Smooth muscle cell of the brain vasculature (primary cell): ENCODE results near the gene PMEPA1.

Experiments
- DNase-seq: peaks from one replicate; pipeline ENCODE4 v3.0.0-alpha.2; 2012; ENCODE audit warnings: low read depth, low spot score

PMEPA1 gene

DNA sequence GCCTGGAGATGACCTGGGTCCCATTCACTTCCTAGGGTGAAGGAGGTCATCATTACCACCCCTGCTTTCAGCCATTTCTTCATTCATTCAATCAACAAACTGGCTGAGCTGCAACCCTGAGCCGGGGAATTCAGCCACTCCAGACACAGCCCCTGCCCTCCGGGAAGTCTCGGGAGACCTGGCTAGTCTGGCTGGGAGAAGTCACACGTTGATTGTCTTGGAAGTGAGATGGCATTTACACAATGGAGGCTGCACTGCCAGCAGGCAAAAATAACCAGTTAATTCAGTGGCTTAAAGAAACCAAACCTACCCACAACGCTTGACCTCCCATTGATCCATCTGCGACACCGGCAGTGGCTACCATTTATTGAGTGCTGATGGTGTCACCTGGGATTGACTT is 2.0 kb upstream of the PMEPA1 start:
- no peak for DNase-seq

DNA sequence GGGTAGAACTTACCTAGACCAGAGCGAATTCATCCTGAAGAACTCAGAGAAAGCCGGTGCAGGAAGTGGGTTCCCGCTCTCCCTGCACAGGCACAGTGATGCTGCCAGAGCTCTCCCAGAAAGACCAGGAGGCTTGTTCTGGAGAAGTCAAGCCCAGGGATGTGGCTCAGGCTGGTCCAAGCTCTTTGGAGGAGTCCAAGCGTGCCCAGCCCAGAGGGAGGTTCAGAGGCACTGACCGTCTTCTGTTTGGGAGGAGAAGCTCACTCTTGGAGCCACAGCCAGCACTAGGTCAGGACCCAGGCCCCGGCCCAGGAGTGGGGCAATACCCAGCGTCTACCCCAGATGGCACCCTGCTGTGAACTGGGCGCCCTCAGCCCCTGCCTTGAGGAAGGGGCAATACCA is 1.5 kb upstream of the PMEPA1 start:
- DNase-seq: no peak

DNA sequence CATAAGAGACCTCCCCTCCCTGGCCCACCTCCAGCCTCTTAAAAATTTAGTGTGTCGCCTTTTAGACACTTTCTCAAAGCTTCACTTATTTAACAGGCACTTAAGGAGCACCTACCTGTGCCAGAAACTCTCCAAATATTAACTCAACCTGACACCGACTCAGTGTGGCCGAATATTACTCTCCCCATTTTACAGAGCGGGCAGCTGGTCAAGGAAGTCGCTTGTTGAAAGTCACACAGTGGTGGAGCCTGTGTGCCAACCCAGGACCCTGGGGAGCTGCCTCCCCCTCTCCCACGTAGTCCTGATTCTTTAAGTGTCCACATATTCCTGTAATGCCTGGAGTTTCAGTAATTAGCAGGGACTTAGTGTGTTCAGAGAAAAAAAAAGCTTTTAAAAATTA is 1.0 kb upstream of the PMEPA1 start:
- no peak for DNase-seq

DNA sequence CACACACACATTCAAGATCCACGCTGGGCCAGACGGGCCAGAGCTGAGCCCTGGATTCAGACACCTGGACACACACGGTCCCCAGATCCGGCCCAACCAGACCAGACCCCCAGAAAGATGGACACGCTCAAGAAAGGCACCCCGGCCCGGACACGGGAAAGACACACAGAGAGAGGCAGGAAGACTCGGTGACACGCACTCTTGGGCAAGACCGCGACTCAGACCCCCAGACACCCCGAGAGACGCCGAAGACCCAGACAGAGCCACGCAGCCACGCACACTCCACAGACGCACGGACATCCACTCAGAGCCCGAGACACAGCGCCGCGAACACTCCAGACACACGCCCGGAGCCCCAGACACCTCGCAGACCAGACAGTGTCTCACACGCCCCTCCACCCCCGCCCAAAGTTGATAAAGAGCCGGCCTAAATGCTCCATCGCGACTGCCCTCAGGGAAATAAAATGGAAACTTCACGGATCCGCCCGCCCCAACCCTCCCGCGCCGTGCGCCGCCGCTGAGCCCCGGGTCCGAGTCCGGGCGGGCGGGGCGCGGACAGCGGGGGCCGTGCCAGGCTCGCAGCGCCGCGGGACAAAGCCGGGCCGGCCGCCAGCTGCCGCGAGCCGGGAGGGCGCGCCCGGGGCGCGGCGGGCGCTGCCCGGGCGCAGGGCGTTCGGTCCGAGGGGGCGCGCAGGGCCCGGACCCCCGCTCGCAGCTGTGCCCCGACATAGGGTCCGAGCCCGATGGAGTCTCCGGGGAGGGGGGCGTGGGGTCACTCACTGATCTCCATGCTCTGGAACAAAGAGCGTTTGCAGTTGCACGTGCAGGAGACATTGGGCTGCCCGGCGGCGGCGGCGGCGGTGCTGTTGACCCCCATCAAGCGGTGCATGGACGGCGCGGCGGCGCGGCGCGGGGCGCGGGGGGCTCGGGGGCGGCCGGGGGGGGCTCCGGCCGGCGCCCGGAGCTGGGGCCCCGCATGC is 831 bp downstream of the PMEPA1 start:
- no peak for DNase-seq

DNA sequence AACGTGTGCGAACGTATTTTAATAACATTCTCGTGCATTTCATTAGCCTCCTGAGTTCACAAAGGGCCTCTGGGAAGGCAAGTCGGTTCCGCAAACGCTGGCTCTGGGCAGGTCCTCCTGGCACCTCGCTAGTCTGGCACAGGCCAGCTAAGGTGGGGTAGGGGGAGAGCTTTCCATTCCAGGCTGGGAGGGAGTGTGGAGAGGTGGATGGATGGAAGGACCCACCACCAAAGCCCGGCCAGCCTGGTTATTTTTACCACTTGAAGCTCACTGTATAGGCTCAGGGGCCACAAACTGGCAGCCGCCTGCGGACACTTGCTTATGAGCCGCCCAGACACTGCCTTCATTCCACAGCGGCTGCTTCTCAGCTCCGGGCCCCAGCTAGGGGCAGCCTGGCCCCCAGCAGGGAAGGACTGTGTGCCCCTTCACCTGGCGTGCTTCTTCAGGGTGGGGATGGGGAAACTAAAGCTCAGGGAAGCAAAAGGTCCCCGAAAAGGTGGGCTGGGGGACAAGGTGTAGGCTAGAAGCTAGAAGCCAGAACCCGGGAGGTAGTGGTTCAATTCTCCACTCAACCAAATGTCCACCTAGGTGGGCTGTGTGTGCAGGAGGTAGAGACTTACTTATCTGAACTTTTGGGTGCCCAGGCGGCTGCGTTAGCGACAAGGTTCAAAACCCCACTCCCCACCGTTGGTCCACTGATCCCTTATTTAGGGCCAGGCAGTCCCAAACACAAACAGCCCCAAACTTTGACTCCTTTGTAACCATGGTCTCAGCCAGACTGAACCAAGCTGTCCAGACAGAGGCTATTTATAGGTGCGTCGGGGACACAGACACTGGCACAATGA is 1.7 kb downstream of the PMEPA1 start:
- DNase-seq: no peak

DNA sequence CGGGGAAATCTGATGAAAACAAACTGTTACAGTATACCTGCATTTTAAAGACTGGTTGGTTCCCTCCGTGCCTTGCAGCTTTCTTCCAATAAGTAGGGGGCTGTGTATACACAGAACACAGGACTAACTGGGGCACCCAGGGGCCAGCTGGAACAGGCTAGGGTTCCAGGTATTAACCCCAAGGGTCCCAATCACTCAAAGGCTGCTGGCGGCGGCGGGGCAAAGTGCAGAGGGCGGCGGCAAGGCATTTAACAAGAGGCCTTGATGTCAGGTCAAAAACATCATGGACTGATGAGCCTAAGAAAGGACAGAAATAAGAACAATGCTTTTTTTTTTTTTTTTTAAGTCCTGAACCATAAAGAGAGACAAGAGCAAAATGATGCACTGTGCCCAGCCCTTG is 2.5 kb downstream of the PMEPA1 start:
- DNase-seq: no peak

DNA sequence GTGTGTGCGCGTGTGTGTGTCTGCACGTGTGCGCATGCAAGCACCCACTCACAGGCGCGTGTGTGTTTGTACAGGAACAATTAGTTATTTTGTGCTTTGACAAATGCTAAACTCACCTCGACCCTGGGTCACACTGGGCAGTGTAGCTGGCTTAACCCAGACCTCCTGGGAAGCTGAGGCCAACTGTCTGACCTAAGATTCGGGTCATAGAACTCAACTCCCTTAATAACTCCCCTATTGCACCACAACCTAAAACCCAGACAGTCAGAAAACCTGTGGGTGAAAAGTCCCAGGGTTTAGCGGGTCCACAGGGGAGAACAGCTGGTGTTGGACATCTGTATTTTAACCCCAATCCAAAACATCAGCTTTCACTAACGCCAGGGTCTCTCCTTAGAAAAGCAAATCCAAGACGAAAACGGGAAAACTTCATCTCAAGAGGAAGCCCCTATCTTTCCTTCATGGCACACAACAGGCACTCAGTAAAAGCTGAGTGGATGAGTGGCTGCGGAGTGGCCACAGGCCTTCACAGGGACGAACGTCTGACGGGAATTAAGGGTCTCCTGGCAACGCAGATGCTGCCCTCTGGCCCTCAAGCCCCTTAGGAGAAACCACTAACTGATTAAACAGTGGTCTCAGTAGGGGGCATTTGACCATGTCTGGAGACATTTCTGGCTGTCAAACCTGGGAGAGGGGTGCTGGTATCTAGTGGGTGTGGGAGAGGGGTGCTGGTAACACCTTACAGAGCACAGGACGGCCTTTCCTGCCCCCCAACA is 4.5 kb downstream of the PMEPA1 start:
- no peak for DNase-seq

DNA sequence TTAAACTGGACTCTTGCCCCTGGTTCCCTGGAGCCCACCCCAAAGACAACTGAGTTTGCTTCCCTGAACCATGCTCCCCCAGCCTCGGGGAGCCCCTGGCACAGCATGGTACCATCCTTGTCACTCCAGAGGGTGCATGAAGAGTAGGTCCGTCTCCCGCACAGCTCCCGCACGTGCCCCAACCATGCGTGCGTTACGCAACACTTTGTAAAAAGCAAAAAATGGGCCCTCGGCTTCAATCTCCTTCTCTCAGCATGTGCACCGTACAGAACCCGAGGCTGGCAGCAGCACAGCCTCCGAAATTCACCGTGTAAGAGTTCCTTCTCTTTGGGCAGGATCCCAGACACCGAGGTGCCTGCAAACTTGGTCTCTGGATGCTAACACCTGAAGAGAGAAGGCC is 5.6 kb downstream of the PMEPA1 start:
- no peak for DNase-seq

DNA sequence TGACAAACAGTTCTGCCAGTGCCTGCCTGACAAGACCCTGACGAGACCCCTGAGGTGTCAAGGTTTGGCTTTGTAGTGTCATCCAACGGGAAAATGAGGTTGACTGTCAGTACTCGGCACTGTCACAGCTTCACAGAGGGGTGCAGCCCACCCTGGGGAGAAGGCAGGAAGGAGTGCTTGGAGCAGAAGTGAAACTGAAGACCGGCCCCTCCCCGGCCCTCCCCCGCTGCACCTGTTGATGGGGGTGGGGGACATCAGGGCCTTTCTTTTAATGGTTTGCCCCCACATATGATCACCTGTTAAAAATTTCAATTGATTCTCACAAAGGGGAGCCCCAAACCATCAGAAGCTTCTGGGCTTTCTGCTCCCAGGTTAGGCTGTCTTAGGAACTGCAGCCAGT is 6.8 kb downstream of the PMEPA1 start:
- no peak for DNase-seq

DNA sequence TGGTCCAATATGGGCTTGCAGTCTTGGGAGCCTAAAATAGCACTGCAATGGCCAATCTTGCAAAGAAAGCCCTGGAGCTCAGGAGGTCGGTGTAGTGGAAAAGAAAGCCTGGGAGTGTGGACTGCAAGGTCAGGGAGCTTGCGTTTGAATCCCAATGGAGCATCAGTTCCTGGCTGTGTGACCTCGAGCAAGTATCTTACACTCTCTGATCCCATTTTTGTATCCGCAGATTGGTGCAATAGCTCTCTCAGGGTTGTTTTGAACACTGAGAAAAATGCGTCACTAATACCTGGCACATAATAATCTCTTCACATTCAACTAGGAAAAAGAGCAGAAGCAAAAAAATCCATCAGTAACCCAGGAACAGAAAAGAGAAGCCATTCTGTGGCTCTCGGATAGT is 7.3 kb downstream of the PMEPA1 start:
- no peak for DNase-seq

DNA sequence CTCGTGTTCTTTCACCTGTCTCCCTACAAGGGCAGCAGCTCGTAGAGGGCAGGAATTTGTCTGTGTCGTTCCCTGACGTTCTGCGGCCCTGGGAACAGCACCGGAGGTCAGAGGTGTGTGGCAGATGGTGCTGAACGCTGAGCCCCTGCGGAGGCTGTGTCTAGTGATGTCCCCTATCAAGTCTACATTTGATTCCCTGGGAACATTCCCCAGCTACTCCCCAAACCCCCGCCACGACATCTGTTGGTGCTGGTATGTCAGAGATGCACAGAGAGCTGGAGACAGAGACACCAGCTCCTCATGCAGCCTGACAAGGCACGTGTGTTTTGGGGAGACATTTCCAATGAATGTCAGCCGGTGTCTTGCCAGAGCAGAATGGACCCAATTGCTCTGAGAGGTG is 7.7 kb downstream of the PMEPA1 start:
- DNase-seq: no peak

DNA sequence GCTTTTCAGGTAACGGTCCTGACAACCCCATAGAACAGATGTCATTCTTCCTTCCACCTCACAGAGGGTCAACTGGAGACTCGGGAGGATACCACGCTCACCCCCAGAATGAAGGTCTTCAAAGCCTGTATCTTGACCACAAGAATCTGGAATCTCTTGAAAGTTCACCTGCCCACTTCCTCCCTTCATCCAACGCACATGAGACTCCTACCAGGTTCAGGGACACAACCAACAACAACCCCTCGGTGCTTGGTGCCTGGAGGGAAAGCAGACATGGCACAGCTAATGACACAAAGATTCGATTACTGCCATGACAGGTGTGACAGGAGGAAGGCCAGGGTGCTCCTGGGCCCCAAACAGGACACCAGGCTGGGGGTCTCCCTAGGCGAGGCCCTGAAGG is 8.2 kb downstream of the PMEPA1 start:
- DNase-seq: no peak

DNA sequence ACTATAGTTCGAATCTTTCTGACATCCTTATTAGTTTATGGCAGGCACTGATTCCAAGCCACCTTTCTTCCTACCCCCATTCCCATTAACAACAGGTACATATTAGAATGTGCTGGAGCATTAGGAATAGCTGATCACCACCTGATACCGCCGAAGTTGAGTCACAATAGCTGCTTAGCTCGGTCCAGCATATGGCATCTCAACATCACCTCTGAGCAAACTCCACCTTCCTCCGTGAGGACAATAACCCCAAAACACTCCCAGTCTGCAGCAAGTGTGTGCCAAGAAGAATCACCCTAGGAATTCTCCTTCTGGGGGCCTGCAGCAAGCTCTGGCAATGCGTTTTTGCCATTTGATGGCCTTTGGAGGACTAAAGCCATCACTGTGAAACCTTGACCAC is 8.7 kb downstream of the PMEPA1 start:
- DNase-seq: no peak

DNA sequence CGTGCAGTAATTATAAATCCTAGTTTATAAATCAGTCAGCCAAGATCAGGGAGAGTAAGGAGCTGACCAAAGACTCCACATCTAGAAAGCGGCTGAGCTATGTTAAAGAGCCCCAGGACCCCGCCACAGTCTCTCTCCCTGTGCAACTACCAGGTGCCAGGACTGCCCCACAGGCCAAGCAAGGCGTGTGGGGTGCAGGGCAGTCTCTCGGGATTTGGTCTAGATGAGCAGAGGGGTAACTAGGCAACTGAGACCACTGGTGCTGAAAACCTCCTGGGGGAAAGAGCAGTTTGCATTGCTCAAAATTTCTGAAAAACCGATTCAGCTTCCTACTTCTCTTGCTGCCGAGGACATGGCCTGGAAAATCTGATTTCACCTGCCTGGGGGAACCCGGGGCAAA is 10.4 kb downstream of the PMEPA1 start:
- no peak for DNase-seq

DNA sequence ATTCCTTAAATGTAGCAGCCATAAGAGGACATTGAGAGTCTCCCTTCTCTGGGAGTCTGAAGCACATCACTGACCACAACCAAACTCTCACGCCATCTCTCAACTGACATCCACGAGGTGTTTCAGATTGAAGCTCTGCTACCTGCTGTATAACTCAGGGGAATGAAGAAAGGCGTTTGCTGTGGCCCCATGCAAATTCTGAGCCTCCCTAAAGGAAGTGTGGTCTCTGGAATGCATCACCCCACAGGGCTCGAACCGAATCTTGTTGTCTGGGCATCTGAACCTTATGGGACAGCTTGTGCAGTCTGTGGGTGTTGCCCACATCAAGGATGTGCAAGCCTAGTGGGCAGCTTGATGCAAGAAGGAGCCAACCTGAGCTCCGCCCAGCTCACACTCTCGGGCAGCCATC is 10.9 kb downstream of the PMEPA1 start:
- no peak for DNase-seq

DNA sequence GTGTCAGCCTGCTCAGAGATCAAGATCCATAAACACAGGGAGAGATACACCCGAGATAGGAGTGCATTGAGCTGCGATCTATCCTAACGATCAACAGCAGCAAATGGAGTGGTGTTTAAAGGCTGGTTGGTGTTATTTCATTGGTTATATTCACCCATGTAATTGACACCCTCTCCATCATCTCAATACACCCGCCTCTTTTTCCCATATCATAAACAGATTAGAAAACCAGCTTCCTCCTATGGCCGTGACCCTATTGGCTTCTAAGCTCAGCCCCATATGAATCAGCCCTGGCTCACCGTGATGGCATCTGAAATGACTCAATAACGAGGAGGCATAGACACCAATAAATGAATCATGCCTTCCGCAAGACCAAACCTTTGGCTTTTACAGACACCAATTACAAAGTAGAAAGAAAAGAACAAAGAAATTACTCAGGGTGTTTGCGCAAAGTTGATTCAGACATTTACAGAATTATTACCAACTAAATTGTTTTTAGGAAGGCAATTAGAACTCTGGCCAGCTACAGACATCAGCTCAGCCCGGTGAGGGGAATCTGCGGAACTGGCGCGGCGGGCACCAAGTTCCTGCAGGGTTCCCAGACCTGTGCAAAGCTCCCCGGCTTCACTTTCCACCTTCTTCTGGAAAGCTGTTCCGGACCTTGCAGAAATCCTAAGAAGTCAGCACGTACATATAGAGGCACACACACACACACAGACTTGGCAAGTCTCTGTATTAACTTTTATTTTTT is 11.5 kb downstream of the PMEPA1 start:
- DNase-seq: peak; percentile 50

DNA sequence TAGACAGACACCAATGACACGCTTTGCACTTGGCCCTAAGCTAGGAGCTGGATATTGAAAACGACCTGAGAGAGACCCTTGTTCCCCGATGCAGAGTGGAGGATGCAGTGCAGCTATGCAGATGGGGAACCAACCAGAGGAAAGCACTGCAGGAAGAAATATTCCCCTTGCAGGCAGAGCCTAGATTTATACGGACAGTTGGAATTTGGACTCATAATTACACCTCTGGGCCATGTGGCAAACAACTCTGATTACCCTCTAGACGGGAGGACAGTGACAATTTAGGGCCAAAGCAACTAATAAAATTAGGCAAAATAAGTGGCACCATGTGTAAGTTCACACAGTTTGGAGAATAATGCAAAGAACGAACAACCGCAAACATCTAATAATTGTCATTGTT is 12.3 kb downstream of the PMEPA1 start:
- DNase-seq: no peak

DNA sequence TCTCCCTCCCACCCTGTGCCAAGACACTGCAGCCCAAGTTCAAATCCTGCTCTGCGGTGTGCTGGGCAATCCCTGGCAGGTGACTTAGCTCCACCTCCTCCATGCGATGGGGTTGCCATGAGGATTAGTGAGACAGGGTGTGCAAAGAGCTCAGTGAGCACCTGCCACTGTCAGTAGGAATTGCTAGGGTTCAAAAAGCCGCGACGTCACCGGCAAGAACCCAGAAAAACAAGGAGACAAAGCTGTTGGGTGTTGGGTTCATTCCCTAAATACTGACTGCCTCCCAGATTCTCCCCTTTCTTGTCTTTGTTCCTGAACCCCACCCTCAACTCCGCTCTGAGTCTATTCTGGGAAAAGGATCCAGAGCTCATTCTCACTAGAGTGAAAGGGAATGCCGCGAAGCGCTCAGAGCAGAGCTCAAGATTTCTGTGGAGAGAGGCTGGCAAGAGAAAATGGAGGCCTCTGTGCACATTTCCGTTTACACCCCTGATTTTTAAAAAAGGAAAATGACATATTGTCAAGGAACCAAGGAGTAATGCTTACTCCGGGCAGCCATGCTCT is 13.3 kb downstream of the PMEPA1 start:
- no peak for DNase-seq

DNA sequence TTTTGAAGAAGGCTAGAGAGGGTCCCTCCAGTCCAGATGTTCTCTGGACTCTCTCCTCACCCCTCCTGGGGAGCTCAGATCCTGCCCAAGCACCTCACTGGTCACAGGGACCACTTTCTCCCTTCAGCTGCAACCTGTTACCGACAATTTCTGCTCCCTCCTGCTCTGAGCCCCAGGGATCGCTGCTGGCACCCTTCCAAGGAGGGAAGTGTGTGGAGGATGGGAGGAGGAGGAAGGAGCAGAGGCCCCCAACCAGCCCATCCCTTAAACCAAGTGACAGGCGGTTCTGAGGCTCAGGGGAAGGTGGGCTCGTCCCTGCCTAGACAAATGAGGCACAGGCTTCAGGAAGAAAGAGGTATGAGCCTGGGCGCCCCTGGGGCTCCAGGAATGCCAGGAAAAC is 13.9 kb downstream of the PMEPA1 start:
- DNase-seq: no peak

DNA sequence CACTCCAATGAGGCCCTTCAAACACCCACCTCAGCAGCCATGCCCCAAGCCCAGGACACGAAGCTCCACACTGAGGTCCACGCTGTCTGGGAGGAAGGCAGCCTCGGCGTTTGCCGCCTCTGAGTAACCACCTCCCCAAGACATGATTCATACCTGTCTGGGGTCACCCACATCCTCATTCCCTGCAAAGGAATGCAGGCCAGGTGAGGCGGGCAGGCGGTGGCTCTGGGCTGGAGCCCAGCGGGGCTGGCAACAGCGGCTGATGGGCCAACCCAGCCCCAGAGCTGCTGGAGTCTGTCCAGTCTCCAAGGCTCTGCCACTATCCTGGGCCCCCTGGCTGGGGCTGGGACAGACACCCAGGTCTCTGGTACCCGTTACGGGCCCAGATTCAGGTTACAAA is 14.8 kb downstream of the PMEPA1 start:
- DNase-seq: no peak

DNA sequence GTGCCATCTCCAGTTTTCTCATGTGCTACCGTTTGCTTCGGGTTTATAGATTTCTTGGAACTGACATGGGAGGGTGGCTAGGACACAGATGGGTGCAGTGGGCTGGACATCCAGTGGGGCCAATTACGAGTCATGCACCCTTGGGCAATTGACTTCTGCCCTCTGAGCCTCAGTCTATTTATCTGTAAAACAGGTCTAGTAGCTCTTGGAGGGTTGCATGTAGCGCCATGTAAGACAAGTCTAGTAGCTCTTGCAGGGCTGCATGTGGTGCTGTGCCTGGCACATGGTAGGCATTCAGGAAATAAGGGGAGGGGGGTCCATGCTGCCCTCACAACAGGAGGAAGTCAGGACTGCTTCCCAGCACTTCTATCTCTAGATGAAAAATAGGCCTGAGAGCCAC is 15.3 kb downstream of the PMEPA1 start:
- DNase-seq: no peak
